Activated naive CD8-positive, alpha-beta T cell treated with anti-CD3 and anti-CD28 coated beads, Interleukin-2, amount 50 U/mL, for 24 hours (primary cell): ENCODE data around the gene AMZ1.
A peak's percentile ranks its signal among the peaks of the same experiment; 100 is the strongest.
"Not testable (repeated sequence)": the region's sequence is repeated elsewhere in the genome, so short reads cannot be mapped to it uniquely, and the experiment has no call there.

ENCODE experiments used
- ATAC-seq: fragments of 150-1000 bp; cut with Tn5 transposase; one replicate; pipeline ENCODE4 v1.10.0; 2021
- DNase-seq: peaks from one replicate; pipeline ENCODE4 v3.0.0; 2021
- H3K27ac Mint-ChIP-seq: one replicate; pipeline ENCODE4 v1.8.0; 2021; ENCODE audit warnings: mild to moderate bottlenecking, mixed read lengths
- H3K27me3 Mint-ChIP-seq: one replicate; pipeline ENCODE4 v1.8.0; 2021; ENCODE audit warnings: mixed read lengths
- H3K36me3 Mint-ChIP-seq: one replicate; pipeline ENCODE4 v1.8.0; 2021; ENCODE audit warnings: low read depth, mixed read lengths
- H3K4me1 Mint-ChIP-seq: one replicate; pipeline ENCODE4 v1.8.0; 2021; ENCODE audit warnings: mixed read lengths
- H3K4me3 Mint-ChIP-seq: one replicate; pipeline ENCODE4 v1.8.0; 2021; ENCODE audit warnings: mild to moderate bottlenecking, moderate library complexity, mixed read lengths
- H3K9me3 Mint-ChIP-seq: one replicate; pipeline ENCODE4 v1.8.0; 2021; ENCODE audit warnings: mixed read lengths

AMZ1 gene

DNA sequence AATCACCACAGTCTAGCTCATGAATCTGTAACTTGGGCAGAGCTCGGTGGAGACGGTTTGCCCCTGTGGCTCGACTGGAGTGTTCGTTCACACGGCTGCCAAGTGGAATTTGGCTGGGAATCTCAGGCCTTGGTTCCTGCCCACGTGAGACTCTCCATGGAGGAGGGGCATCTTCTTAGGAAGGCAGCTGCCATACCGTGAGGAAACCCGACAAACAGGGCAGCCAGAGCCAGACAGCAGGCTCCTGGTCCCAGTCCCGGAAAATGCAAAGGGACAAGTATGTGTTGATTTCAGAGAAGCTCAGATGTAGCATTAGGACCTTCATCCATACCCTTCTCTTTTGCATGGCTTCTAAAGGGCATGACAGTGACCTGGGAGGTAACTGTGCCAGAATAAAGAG, 26.6 kb downstream of the AMZ1 start:
- ATAC-seq (no peak), DNase-seq (no peak)
- Mint-ChIP-seq H3K27ac (no peak overlapping the region), H3K36me3 (no peaks in the 10 kb centered on the region), H3K27me3 (peaks cover 27% of the 10 kb centered on the region), H3K4me3 (no peak overlapping the region), H3K4me1 (peaks cover 74% of the 10 kb centered on the region), H3K9me3 (no peaks in the 10 kb centered on the region)

GRCh38 chr7:2715341-2716231, 27.6 kb downstream of the AMZ1 start:
- Mint-ChIP-seq H3K27me3 (peaks cover 27% of the 10 kb centered on the region), H3K4me3 (peak overlapping the region; percentile 49), H3K27ac (peak overlapping the region; percentile 54), H3K4me1 (peaks cover 74% of the 10 kb centered on the region), H3K9me3 (no peaks in the 10 kb centered on the region), H3K36me3 (no peaks in the 10 kb centered on the region)
- ATAC-seq: peak; percentile 77
- DNase-seq: peak; percentile 54

DNA sequence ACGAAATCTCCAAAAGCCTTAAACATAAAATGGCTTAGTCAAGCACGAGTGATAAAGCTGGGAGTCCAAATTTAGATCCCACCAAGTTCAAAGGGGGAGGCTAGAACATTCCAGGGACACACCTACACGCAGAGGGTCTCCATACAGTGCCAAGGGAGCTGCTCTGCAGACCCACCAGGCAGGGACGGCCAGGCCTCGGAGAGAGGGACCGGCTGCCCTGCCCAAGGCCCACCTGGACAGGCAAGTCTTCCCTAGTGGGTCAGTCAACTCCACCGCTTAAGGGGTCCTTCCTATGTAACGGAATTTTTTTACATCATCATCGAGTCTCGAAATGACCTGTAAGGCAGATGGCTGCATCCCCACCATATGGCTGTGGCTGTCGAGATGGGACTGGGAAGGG, 28.5 kb downstream of the AMZ1 start:
- ATAC-seq (no peak), DNase-seq (no peak)
- H3K27ac Mint-ChIP-seq: no peak overlapping the region
- no peaks in the 10 kb centered on the region for H3K9me3 Mint-ChIP-seq
- H3K4me1 Mint-ChIP-seq: peaks cover 73% of the 10 kb centered on the region
- peaks cover 25% of the 10 kb centered on the region for H3K27me3 Mint-ChIP-seq
- peaks cover 2% of the 10 kb centered on the region for H3K36me3 Mint-ChIP-seq
- no peak overlapping the region for H3K4me3 Mint-ChIP-seq

GRCh38 chr7:2716906-2717292, 28.9 kb downstream of the AMZ1 start:
- no peak for ATAC-seq
- H3K27me3 Mint-ChIP-seq: peaks cover 25% of the 10 kb centered on the region
- H3K4me1 Mint-ChIP-seq: peaks cover 73% of the 10 kb centered on the region
- H3K27ac Mint-ChIP-seq: no peak overlapping the region
- peaks cover 2% of the 10 kb centered on the region for H3K36me3 Mint-ChIP-seq
- DNase-seq: no peak
- H3K4me3 Mint-ChIP-seq: no peak overlapping the region
- no peaks in the 10 kb centered on the region for H3K9me3 Mint-ChIP-seq

DNA sequence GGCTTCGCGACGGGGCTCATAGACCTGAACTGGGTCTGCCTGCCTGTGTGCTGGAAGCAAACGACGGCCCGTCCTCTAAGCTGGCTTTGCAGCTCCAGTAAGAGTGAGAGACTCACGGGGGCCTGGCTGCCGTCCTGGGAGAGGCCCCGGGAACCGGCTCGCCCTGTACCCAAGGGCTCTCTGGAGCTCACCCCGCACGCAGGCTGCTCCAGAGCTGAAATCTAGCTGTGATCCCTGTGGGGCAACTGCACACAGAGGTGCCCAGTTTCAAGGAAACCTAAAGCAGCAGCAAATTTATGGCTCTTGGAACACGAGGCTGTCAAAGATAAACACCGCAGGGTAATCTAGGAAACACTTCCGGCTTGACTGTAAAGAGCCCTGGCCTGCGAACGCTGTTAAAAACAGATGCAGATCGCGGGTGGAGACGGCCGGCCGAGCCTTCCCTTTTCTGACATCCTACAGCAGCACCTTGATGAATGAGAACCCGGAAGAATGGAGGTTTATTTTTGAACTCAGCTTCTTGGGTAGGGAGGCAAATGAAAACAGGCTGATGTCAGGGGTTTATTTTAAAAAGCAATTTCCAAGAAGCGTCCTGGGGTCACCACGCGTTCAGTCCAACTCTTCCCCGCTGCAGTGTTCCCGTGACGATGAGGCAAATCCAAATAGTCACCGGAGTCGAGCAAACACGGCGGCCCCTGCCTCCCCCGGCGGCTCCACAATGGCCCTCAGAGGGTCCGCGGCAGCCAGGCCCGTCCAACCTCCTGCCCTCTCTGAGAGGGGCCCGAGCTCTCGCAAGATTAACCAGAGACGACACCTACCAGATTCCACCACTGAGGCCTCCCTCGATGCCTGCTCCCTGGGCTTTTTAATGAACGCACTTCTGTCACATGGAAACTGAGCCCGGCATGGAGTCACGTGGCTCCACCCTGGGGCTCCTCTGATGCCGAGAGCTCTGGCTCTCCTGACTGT, 29.6 kb downstream of the AMZ1 start:
- Mint-ChIP-seq H3K4me1 (peaks cover 73% of the 10 kb centered on the region), H3K9me3 (no peaks in the 10 kb centered on the region), H3K4me3 (no peak overlapping the region), H3K27ac (no peak overlapping the region), H3K27me3 (peaks cover 25% of the 10 kb centered on the region), H3K36me3 (peaks cover 2% of the 10 kb centered on the region)
- DNase-seq (no peak), ATAC-seq (no peak)

- H3K4me3 Mint-ChIP-seq: no peak overlapping the region
- ATAC-seq (no peak), DNase-seq (no peak)
- H3K9me3 Mint-ChIP-seq: no peaks in the 10 kb centered on the region
- peaks cover 23% of the 10 kb centered on the region for H3K27me3 Mint-ChIP-seq
- H3K27ac Mint-ChIP-seq: no peak overlapping the region
- H3K4me1 Mint-ChIP-seq: peaks cover 75% of the 10 kb centered on the region
- peaks cover 2% of the 10 kb centered on the region for H3K36me3 Mint-ChIP-seq
These were observed 30.4 kb downstream of the AMZ1 start for GRCh38 chr7:2718296-2718965.

DNA sequence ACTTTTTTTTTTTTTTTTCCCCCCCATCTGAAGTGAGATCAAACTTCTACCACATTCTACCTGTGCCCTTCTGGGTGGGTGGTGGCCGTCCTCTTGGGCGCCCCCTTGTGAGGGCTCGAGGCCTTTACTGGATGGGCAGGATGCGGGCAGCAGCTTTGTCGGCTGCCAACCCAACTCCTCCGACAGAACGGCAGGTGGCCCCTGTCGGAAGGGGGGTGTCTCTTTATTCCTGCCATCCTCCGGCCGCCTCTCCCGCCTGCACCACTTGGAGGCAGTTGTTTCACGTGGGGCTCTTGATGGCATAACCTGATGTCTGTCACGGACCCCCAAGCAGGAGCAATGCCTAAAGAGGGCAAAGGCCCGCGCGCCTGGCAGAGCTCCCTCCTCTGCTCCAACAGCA, 31.0 kb downstream of the AMZ1 start:
- Mint-ChIP-seq H3K27me3 (peaks cover 18% of the 10 kb centered on the region), H3K4me3 (no peak overlapping the region), H3K4me1 (peaks cover 72% of the 10 kb centered on the region), H3K36me3 (peaks cover 2% of the 10 kb centered on the region), H3K27ac (no peak overlapping the region), H3K9me3 (no peaks in the 10 kb centered on the region)
- DNase-seq: peak; percentile 80
- peak; percentile 38 for ATAC-seq

DNA sequence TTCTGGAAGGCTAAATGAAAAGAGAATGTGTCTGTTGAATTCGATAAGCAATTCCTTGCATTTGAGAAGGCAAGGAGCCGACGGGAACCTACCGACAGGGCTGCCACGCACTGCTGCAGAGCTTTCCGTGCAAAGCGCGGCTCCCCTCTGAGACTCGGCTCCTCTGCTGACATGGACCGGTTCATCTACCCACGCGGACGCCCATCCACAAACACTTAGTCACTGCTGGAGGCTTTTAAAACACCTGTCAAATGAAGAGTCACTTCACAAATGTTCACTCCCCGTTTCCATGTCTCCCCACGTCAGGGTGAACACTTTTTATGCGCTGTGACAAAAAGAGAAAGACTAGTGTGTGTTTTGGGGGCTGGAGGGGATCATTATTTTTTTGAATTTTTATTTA, 32.0 kb downstream of the AMZ1 start:
- no peak for ATAC-seq
- no peak overlapping the region for H3K27ac Mint-ChIP-seq

GRCh38 chr7:2721842-2722241, 33.8 kb downstream of the AMZ1 start:
- Mint-ChIP-seq H3K27ac (no peak overlapping the region), H3K36me3 (peaks cover 2% of the 10 kb centered on the region), H3K4me3 (no peak overlapping the region), H3K27me3 (peaks cover 7% of the 10 kb centered on the region), H3K4me1 (peaks cover 45% of the 10 kb centered on the region), H3K9me3 (no peaks in the 10 kb centered on the region)
- no peak for DNase-seq
- no peak for ATAC-seq

More for the DNA sequence above, 32.0 kb downstream of the AMZ1 start:
- Mint-ChIP-seq H3K27me3 (peaks cover 10% of the 10 kb centered on the region), H3K36me3 (peaks cover 2% of the 10 kb centered on the region), H3K4me3 (no peak overlapping the region), H3K4me1 (peaks cover 63% of the 10 kb centered on the region), H3K9me3 (no peaks in the 10 kb centered on the region)
- no peak for DNase-seq

DNA sequence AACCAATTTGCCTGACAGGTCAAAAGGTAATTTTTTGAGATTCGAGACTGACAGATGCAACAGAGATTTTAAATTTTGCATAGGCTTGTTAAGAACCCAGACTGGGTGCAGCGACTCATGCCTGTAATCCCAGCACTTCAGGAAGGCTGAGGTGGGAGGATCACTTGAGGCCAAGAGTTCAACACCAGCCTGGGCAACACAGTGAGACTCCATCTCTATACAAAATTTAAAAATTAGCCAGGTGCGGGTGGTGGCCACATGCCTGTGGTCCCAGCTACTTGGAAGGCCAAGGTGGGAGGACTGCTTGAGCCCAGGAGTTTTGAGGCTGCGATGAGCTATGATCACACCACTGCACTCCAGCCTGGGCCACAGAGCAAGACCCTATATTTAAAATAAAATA, 34.6 kb downstream of the AMZ1 start:
- peaks cover 2% of the 10 kb centered on the region for H3K36me3 Mint-ChIP-seq
- H3K9me3 Mint-ChIP-seq: no peaks in the 10 kb centered on the region
- peaks cover 5% of the 10 kb centered on the region for H3K27me3 Mint-ChIP-seq
- H3K4me3 Mint-ChIP-seq: no peak overlapping the region
- DNase-seq (no peak), ATAC-seq (no peak)
- H3K4me1 Mint-ChIP-seq: peaks cover 38% of the 10 kb centered on the region
- no peak overlapping the region for H3K27ac Mint-ChIP-seq

DNA sequence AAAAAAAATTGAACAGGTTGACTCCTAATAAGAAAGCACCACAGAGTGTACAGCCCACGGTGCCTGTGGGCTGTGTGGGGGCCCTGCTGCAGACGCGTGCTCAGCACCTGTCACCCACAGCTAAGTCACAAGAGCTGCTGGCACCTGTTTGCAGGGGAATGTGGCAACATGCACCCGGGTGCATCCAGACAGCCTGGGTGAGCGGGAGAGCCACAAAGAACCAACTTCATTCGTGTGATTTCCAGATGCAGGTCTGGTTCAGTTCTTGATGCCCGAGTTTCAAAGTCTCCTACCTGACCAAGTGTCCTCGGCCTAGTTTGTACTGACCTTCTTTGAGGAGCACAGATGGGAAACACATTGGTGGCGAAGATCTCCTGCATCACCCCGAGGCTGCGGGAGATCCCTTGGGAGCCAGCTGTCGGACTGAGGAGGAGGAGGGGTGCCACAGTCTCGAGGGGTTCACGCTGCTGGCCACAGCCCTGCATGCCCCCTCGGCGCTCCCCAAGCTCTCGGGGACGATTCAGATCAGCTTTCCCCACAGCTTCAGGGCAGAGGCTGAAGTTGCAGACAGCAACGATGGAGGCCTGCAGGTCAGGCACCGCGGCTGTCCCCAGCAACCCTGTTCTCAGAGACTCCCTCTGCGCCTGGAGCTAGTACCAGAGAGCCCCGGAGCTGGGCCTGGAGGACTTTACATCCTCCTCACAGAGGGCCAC, 35.3 kb downstream of the AMZ1 start:
- Mint-ChIP-seq H3K4me1 (peaks cover 31% of the 10 kb centered on the region), H3K9me3 (no peaks in the 10 kb centered on the region), H3K27ac (no peak overlapping the region), H3K36me3 (peaks cover 2% of the 10 kb centered on the region), H3K4me3 (no peak overlapping the region), H3K27me3 (peaks cover 5% of the 10 kb centered on the region)
- no peak for ATAC-seq
- DNase-seq: no peak

DNA sequence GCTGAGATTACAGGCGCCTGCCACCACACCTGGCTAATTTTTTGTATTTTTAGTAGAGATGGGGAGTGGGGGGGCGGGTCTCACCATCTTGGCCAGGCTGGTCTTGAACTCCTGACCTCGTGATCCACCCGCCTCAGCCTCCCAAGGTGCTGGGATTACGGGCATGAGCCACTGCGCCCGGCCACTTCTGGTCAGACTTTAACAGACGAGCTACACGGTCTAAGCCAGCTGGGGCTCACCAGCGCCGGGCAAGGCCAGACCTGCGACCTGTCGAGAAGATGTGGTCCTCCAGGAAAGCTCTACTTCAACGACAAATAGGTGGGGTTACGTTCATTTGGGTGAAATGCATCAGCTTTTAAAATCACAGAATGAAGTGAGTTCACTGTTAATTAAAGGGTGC, 36.0 kb downstream of the AMZ1 start:
- not testable (repeated sequence) for H3K27me3 Mint-ChIP-seq, ATAC-seq, DNase-seq, H3K27ac Mint-ChIP-seq, H3K4me3 Mint-ChIP-seq, H3K36me3 Mint-ChIP-seq, H3K9me3 Mint-ChIP-seq
- H3K4me1 Mint-ChIP-seq: peaks cover 24% of the 10 kb centered on the region

DNA sequence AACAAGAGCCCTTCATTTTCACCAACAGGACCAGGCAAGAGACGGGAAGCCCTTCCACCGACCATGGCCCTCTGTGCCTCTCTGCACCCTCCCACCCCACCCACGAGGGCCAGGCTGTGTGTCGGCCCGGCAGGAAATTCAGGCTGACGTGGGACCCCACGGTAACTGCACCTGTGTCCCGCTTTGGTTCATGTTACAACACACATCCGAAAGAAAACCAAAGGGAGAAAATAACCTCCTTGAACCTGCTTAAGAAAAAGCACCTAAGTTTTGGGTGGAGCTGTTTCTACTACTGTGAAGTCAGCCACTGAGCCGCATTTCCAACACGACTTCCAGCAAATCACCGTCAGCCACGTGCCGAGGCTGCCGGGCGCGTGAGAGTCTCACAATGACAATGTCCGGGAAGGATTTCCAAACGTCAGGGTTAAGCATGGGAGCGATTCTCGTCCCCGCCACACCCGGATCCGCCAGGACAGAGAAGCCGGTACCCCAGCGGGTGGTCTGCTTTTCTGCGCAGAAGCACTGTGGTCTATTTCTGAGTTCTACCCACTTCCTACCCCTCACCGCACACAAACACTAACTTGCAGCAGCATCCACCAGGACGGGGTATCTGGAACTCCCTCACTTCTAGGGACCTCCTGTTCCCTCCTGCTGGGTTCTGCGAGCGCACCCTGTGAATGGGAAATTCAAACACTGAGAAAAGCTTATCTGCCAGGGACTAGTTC, 36.6 kb downstream of the AMZ1 start:
- Mint-ChIP-seq H3K9me3 (no peaks in the 10 kb centered on the region), H3K36me3 (peaks cover 2% of the 10 kb centered on the region), H3K27me3 (no peaks in the 10 kb centered on the region), H3K4me1 (peaks cover 20% of the 10 kb centered on the region), H3K4me3 (no peak overlapping the region), H3K27ac (no peak overlapping the region)
- DNase-seq (no peak), ATAC-seq (no peak)
